HG02981 (cell line): ENCODE results near the gene EXOC7.
"Not testable (repeated sequence)": the region's sequence is repeated elsewhere in the genome, so short reads cannot be mapped to it uniquely, and the experiment has no call there.

Source experiments
- ATAC-seq: cut with Tn5 transposase; IDR thresholded peaks from one replicate; pipeline ENCODE4 v1.9.1; 2021; ENCODE audit warnings: mild to moderate bottlenecking, moderate library complexity; ENCODE audit not compliant: unreplicated experiment

Gene EXOC7

GRCh38 chr17:76048711-76049110 is 54.9 kb downstream of the EXOC7 start:
- no peak for ATAC-seq

GRCh38 chr17:76048025-76048605 is 55.5 kb downstream of the EXOC7 start:
- ATAC-seq, result no peak

GRCh38 chr17:76046064-76046463 is 57.5 kb downstream of the EXOC7 start:
- no peak for ATAC-seq

GRCh38 chr17:76044475-76045007 is 59.0 kb downstream of the EXOC7 start:
- not testable (repeated sequence) for ATAC-seq

- ATAC-seq, result not testable (repeated sequence)
These were observed 60.7 kb downstream of the EXOC7 start for GRCh38 chr17:76042868-76043267.

- ATAC-seq, result no peak
These were observed 63.2 kb downstream of the EXOC7 start for GRCh38 chr17:76040376-76040775.

GRCh38 chr17:76039121-76039520 is 64.5 kb downstream of the EXOC7 start:
- no peak for ATAC-seq

GRCh38 chr17:76038050-76038449 is 65.5 kb downstream of the EXOC7 start:
- no peak for ATAC-seq

GRCh38 chr17:76036497-76037261 is 66.9 kb downstream of the EXOC7 start:
- no peak for ATAC-seq

GRCh38 chr17:76034428-76035350 is 68.9 kb downstream of the EXOC7 start:
- no peak for ATAC-seq

GRCh38 chr17:76033139-76033538 is 70.4 kb downstream of the EXOC7 start:
- ATAC-seq, result no peak

GRCh38 chr17:76032780-76033108 is 70.8 kb downstream of the EXOC7 start:
- ATAC-seq, result no peak

GRCh38 chr17:76032073-76032779 is 71.4 kb downstream of the EXOC7 start:
- no peak for ATAC-seq
